ENCODE data around the gene MAT2A.
A peak's percentile ranks its signal among the peaks of the same experiment; 100 is the strongest.

The MAT2A gene

GRCh38 chr2:85560812-85561279, 21.9 kb downstream of the MAT2A start:
- DNase-seq = no peak
- CTCF ChIA-PET = interaction anchor here (0.6 to 3.9 kb wide), 4 partner anchors 11 to 140 kb away, joined by 3 to 33 read pairs (median 5); no protein-coding TSS in a partner anchor
- peak overlapping the region; percentile 98 for H3K4me3 Mint-ChIP-seq
- peak overlapping the region; percentile 97 for H3K27ac Mint-ChIP-seq
- H3K27me3 Mint-ChIP-seq = peaks cover 9% of the 10 kb centered on the region
- H3K4me1 Mint-ChIP-seq = peaks cover 40% of the 10 kb centered on the region
- H3K9me3 Mint-ChIP-seq = no peaks in the 10 kb centered on the region
- peaks cover 6% of the 10 kb centered on the region for H3K36me3 Mint-ChIP-seq

- Mint-ChIP-seq H3K27ac (peak within 1 kb of the TSS; percentile 97), H3K4me1 (peaks cover 40% of the 10 kb centered on the region), H3K36me3 (peaks cover 4% of the 10 kb centered on the region), H3K9me3 (no peaks in the 10 kb centered on the region), H3K27me3 (peaks cover 9% of the 10 kb centered on the region), H3K4me3 (peak within 1 kb of the TSS; percentile 98)
- CTCF ChIA-PET = interaction anchor here (0.7 to 3.9 kb wide), 4 partner anchors 11 to 141 kb away, joined by 3 to 33 read pairs (median 5); partner anchors contain the start of gene VAMP8
- DNase-seq = peak; percentile 97
These were observed 22.6 kb downstream of the MAT2A start, which contains the start of gene GGCX for GRCh38 chr2:85561280-85562212. Gene GGCX, minus strand, starts transcription at chr2:85561493. Its CDS starts 65 bp downstream, at chr2:85561428.

GRCh38 chr2:85564144-85564563, 25.2 kb downstream of the MAT2A start:
- H3K4me3 Mint-ChIP-seq = no peak overlapping the region
- H3K27ac Mint-ChIP-seq = no peak overlapping the region
- H3K27me3 Mint-ChIP-seq = peaks cover 17% of the 10 kb centered on the region
- CTCF ChIA-PET = no interaction called here
- peaks cover 1% of the 10 kb centered on the region for H3K36me3 Mint-ChIP-seq
- H3K9me3 Mint-ChIP-seq = no peaks in the 10 kb centered on the region
- H3K4me1 Mint-ChIP-seq = peaks cover 36% of the 10 kb centered on the region
- no peak for DNase-seq

- H3K27ac Mint-ChIP-seq = no peak overlapping the region
- H3K36me3 Mint-ChIP-seq = peaks cover 1% of the 10 kb centered on the region
- H3K4me3 Mint-ChIP-seq = no peak overlapping the region
- CTCF ChIA-PET = no interaction called here
- H3K9me3 Mint-ChIP-seq = no peaks in the 10 kb centered on the region
- no peak for DNase-seq
- H3K27me3 Mint-ChIP-seq = peaks cover 38% of the 10 kb centered on the region
- H3K4me1 Mint-ChIP-seq = peaks cover 17% of the 10 kb centered on the region
These were observed 27.3 kb downstream of the MAT2A start for GRCh38 chr2:85566265-85566664.

- Mint-ChIP-seq H3K27me3 (peaks cover 46% of the 10 kb centered on the region), H3K36me3 (peaks cover 12% of the 10 kb centered on the region), H3K4me1 (peaks cover 33% of the 10 kb centered on the region), H3K4me3 (no peak overlapping the region), H3K9me3 (no peaks in the 10 kb centered on the region), H3K27ac (no peak overlapping the region)
- DNase-seq = no peak
- CTCF ChIA-PET = interaction anchor here (1.3 kb wide), 1 partner anchor 20 kb away, joined by 4 read pairs; the partner anchor contains the start of gene RNF181
These were observed 36.8 kb downstream of the MAT2A start for GRCh38 chr2:85575739-85576138.

GRCh38 chr2:85577063-85577385, 38.1 kb downstream of the MAT2A start:
- peak overlapping the region; percentile 95 for H3K4me3 Mint-ChIP-seq
- H3K4me1 Mint-ChIP-seq = peaks cover 40% of the 10 kb centered on the region
- peaks cover 19% of the 10 kb centered on the region for H3K36me3 Mint-ChIP-seq
- DNase-seq = no peak
- H3K27me3 Mint-ChIP-seq = peaks cover 33% of the 10 kb centered on the region
- H3K27ac Mint-ChIP-seq = peak overlapping the region; percentile 86
- H3K9me3 Mint-ChIP-seq = no peaks in the 10 kb centered on the region
- CTCF ChIA-PET = interaction anchor here (0.6 to 1.6 kb wide), 3 partner anchors 15 to 156 kb away, joined by 3 to 7 read pairs (median 3); no protein-coding TSS in a partner anchor

- Mint-ChIP-seq H3K27ac (peak within 1 kb of the TSS; percentile 86), H3K4me3 (peak within 1 kb of the TSS; percentile 95), H3K9me3 (no peaks in the 10 kb centered on the region), H3K36me3 (peaks cover 22% of the 10 kb centered on the region), H3K27me3 (peaks cover 27% of the 10 kb centered on the region), H3K4me1 (peaks cover 42% of the 10 kb centered on the region)
- CTCF ChIA-PET = interaction anchor here (0.6 to 1.6 kb wide), 3 partner anchors 16 to 157 kb away, joined by 3 to 7 read pairs (median 3); no protein-coding TSS in a partner anchor
- peak; percentile 80 for DNase-seq
These were observed 38.6 kb downstream of the MAT2A start, which contains the start of gene VAMP8 for GRCh38 chr2:85577386-85578242. Gene VAMP8, plus strand, starts transcription at chr2:85577586. Its CDS starts 61 bp downstream, at chr2:85577647.

GRCh38 chr2:85578243-85579180, 39.5 kb downstream of the MAT2A start:
- Mint-ChIP-seq H3K9me3 (no peaks in the 10 kb centered on the region), H3K4me3 (peak overlapping the region; percentile 95), H3K27me3 (peaks cover 19% of the 10 kb centered on the region), H3K27ac (peak overlapping the region; percentile 86), H3K36me3 (peaks cover 28% of the 10 kb centered on the region), H3K4me1 (peaks cover 50% of the 10 kb centered on the region)
- CTCF ChIA-PET = interaction anchor here (1.1 to 1.6 kb wide), 3 partner anchors 16 to 158 kb away, joined by 3 to 7 read pairs (median 3); no protein-coding TSS in a partner anchor
- peak; percentile 45 for DNase-seq

GRCh38 chr2:85579266-85579935, 40.4 kb downstream of the MAT2A start:
- peaks cover 19% of the 10 kb centered on the region for H3K27me3 Mint-ChIP-seq
- peaks cover 56% of the 10 kb centered on the region for H3K4me1 Mint-ChIP-seq
- H3K27ac Mint-ChIP-seq = peak overlapping the region; percentile 86
- peaks cover 30% of the 10 kb centered on the region for H3K36me3 Mint-ChIP-seq
- no peak for DNase-seq
- CTCF ChIA-PET = interaction anchor here (0.6 to 1.1 kb wide), 3 partner anchors 15 to 26 kb away, joined by 3 read pairs; no protein-coding TSS in a partner anchor
- H3K4me3 Mint-ChIP-seq = peak overlapping the region; percentile 95
- no peaks in the 10 kb centered on the region for H3K9me3 Mint-ChIP-seq

- H3K36me3 Mint-ChIP-seq = peaks cover 33% of the 10 kb centered on the region
- DNase-seq = no peak
- CTCF ChIA-PET = no interaction called here
- H3K27me3 Mint-ChIP-seq = peaks cover 14% of the 10 kb centered on the region
- peaks cover 61% of the 10 kb centered on the region for H3K4me1 Mint-ChIP-seq
- H3K27ac Mint-ChIP-seq = no peak overlapping the region
- no peak overlapping the region for H3K4me3 Mint-ChIP-seq
- no peaks in the 10 kb centered on the region for H3K9me3 Mint-ChIP-seq
These were observed 41.2 kb downstream of the MAT2A start for GRCh38 chr2:85580206-85580605.

- H3K36me3 Mint-ChIP-seq = peaks cover 36% of the 10 kb centered on the region
- peak overlapping the region; percentile 76 for H3K27ac Mint-ChIP-seq
- peaks cover 72% of the 10 kb centered on the region for H3K4me1 Mint-ChIP-seq
- CTCF ChIA-PET = no interaction called here
- no peaks in the 10 kb centered on the region for H3K9me3 Mint-ChIP-seq
- DNase-seq = no peak
- H3K4me3 Mint-ChIP-seq = peak overlapping the region; percentile 20
- no peaks in the 10 kb centered on the region for H3K27me3 Mint-ChIP-seq
These were observed 43.5 kb downstream of the MAT2A start for GRCh38 chr2:85582492-85582891.

- H3K9me3 Mint-ChIP-seq = no peaks in the 10 kb centered on the region
- DNase-seq = peak; percentile 68
- H3K4me1 Mint-ChIP-seq = peaks cover 74% of the 10 kb centered on the region
- H3K36me3 Mint-ChIP-seq = peaks cover 35% of the 10 kb centered on the region
- CTCF ChIA-PET = interaction anchor here (1.0 kb wide), 1 partner anchor 53 kb away, joined by 3 read pairs; no protein-coding TSS in a partner anchor
- H3K27ac Mint-ChIP-seq = peak overlapping the region; percentile 93
- peak overlapping the region; percentile 85 for H3K4me3 Mint-ChIP-seq
- no peaks in the 10 kb centered on the region for H3K27me3 Mint-ChIP-seq
These were observed 44.8 kb downstream of the MAT2A start for GRCh38 chr2:85583667-85584353.
